GM06990 (cell line): ENCODE results near the gene DIAPH1.

Experiments used
- DNase-seq: peaks from one replicate; pipeline ENCODE4 v3.0.0-alpha.2; 2011; ENCODE audit not compliant: insufficient read length; ENCODE audit errors: extremely low read depth
- H3K27me3 ChIP-seq: replicated peaks from 2 replicates; pipeline ENCODE4 v1.6.0; 2011; ENCODE audit warnings: low read length; ENCODE audit not compliant: control insufficient read depth, insufficient read depth
- H3K36me3 ChIP-seq: 2 replicates; pipeline ENCODE4 v1.5.1; 2011; ENCODE audit warnings: low read length; ENCODE audit not compliant: control insufficient read depth, insufficient read depth
- H3K4me3 ChIP-seq: replicated peaks from 2 replicates; pipeline ENCODE4 v1.5.1; 2011; ENCODE audit warnings: low read depth, mild to moderate bottlenecking, control low read depth, low read length
- TF ChIP-seq, protein P1 (sequence below): IDR thresholded peaks from 2 replicates; pipeline ENCODE4 v1.5.1; 2011; ENCODE audit warnings: low read length, control low read depth, mild to moderate bottlenecking, inconsistent platforms; ENCODE audit not compliant: insufficient read depth, poor library complexity, severe bottlenecking

Gene DIAPH1

DNA sequence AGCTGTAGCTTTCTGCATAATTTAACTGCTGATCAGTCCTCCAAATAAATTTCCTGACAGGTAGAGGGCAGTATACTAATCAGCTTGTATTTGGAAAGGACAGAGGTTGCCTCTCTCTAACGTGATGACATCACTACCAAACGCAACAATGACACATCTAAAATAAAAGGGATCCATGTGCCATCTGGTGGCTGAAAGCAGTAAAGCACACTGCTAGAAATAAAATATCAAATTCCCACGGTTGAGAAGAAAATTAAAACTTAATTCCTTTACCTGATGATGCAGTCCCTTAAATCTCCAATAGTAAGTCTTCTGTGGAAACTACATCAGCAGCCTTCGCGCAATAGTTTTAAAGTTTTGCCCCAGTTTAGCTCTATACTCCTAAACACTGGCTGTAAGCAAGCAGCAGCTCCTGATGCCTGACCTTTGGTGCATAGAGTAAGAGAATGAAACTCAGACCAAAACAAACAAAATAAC, 54.5 kb downstream of the DIAPH1 start:
- TF ChIP-seq, protein P1, sequence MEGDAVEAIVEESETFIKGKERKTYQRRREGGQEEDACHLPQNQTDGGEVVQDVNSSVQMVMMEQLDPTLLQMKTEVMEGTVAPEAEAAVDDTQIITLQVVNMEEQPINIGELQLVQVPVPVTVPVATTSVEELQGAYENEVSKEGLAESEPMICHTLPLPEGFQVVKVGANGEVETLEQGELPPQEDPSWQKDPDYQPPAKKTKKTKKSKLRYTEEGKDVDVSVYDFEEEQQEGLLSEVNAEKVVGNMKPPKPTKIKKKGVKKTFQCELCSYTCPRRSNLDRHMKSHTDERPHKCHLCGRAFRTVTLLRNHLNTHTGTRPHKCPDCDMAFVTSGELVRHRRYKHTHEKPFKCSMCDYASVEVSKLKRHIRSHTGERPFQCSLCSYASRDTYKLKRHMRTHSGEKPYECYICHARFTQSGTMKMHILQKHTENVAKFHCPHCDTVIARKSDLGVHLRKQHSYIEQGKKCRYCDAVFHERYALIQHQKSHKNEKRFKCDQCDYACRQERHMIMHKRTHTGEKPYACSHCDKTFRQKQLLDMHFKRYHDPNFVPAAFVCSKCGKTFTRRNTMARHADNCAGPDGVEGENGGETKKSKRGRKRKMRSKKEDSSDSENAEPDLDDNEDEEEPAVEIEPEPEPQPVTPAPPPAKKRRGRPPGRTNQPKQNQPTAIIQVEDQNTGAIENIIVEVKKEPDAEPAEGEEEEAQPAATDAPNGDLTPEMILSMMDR: peak; percentile 85
- Histone ChIP-seq H3K4me3 (no peak overlapping the region), H3K36me3 (peaks cover 6% of the 10 kb centered on the region)

DNA sequence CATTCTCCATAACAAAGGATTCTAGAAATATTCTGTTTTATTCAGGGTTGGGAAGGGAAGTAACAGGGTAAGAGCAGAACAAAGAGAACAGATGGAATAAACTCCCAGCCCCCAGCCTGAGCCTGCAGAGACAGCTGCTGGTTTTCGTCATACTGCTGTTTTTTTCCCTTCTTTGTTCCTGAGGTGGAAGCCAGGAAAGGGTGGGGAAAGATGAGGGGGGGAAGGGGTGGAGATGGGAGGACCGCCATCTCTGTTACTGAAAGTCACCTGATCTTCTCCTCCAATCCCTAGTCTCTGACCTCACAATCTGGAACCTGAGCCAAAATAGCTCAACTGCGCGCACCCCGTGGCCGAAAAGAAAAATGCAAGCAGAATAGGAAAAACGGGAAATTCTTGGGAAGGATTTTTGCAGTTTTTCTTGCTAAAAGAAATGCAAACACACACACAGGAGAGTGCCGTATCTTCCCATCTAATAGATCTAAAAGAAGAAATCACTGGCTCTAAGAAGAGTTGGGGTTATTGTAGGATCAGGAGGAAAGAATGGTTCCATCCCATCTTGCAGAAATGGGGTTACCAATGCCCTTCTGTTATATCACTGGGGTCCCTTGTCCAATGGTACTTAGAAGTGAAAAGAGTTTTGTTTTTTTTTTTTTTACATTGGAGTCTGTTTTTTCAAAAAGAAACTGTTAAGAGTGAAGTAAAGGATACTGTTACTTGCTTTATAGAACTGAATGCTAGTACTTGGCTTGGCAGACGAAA, 57.9 kb downstream of the DIAPH1 start:
- TF ChIP-seq, protein P1: no peak
- Histone ChIP-seq H3K27me3 (no peaks in the 10 kb centered on the region), H3K4me3 (no peak overlapping the region), H3K36me3 (peaks cover 8% of the 10 kb centered on the region)
- DNase-seq: no peak

More for the DNA sequence above, 54.5 kb downstream of the DIAPH1 start:
- H3K27me3 ChIP-seq: no peaks in the 10 kb centered on the region
- DNase-seq: peak; percentile 71

- Histone ChIP-seq H3K27me3 (no peaks in the 10 kb centered on the region), H3K36me3 (peaks cover 8% of the 10 kb centered on the region), H3K4me3 (no peak overlapping the region)
- TF ChIP-seq, protein P1: no peak
- no peak for DNase-seq
Observed at GRCh38 chr5:141560151-141560550, 58.6 kb downstream of the DIAPH1 start.

DNA sequence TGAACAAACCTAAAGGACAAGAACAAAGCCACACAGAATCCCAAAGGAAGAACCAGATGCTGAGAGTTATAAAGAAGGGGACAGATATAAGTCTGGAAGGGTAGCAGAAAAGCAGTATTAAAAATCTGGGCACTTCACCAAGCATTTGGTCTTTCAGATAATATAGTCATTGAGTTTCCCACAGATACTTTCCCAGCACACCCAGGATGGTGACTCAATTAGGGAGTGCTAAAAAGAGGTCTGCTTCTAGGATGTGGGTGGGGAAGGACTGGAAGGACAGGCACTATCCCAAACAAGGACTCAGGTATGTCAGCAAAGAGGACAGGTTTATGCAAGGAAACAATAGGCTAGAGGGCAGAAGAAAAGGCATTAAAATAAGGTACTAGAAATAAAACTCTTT, 59.3 kb downstream of the DIAPH1 start:
- Histone ChIP-seq H3K4me3 (no peak overlapping the region), H3K36me3 (peaks cover 8% of the 10 kb centered on the region), H3K27me3 (no peaks in the 10 kb centered on the region)
- TF ChIP-seq, protein P1: no peak
- no peak for DNase-seq

DNA sequence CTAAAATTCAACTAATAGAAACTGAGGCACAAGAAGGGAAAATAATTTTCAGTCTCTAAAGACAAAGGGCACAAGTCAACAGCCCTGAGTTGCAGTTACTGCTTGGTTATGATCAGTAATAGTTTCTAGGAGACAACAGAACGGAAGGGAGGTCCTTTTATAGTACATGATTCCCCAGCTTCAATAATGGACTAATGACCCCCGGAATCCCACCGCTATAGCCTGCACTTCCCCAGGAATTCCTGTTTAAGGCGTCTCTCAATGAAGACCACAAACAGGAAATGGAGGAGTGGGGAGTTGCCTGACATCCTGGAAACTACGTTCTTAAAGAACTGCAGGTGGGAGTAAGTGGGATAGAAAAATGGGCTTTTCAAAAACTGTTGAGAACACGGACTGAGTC, 60.6 kb downstream of the DIAPH1 start:
- no peak for DNase-seq
- H3K27me3 ChIP-seq: no peaks in the 10 kb centered on the region
- TF ChIP-seq, protein P1: no peak
- H3K4me3 ChIP-seq: no peak overlapping the region
- peaks cover 8% of the 10 kb centered on the region for H3K36me3 ChIP-seq

DNA sequence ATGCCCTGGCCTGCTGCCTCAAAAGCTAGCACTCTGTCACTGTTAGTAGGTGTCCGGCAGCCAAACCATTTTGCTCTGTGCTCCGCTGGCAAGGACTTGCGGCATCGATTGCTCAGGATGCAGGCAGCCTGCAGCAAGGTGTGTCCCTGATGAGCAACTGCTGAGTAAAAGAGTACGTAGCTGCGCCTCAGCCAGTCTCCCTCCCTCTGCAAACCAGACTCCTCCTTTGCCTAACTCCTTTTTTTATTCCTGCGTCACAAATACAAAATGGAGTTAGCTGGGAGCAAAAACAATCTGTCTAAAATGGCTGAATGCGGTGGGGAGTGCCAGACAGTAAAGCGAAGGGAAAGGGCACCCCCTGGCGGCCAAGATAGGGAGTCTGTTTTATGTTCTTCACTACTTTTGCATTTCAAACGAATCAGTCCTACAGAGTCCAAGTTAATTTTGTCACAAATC, 61.1 kb downstream of the DIAPH1 start:
- peak; percentile 54 for DNase-seq
- Histone ChIP-seq H3K36me3 (peaks cover 8% of the 10 kb centered on the region), H3K4me3 (no peak overlapping the region), H3K27me3 (no peaks in the 10 kb centered on the region)
- TF ChIP-seq, protein P1: peak; percentile 78
